Vagina (tissue), 2 donors: ENCODE results near the gene TMEM229A.

Experiments
- CTCF ChIP-seq, 3 experiments: fragments of 450-650 bp in 2 of 3; fragments of 200-600 bp in 1 of 3; sonication (generic) in 1 of 3; IDR thresholded peaks; one replicate each; pipeline ENCODE4 v1.5.1; 2017 to 2019; ENCODE audit warnings: antibody characterized with exemption in 3 of 3, mild to moderate bottlenecking in 2 of 3, moderate library complexity in 2 of 3
- POLR2A ChIP-seq, 2 donors: fragments of 450-650 bp; IDR thresholded peaks; one replicate each; pipeline ENCODE4 v1.6.1; 2017; ENCODE audit warnings: antibody characterized with exemption in 2 of 2, mild to moderate bottlenecking in 2 of 2, moderate library complexity in 2 of 2
- POLR2AphosphoS5 ChIP-seq, 2 donors: sonication (generic); formaldehyde crosslinking; IDR thresholded peaks; one replicate each; pipeline ENCODE4 v1.9.0; 2017; ENCODE audit warnings: antibody characterized with exemption in 2 of 2, mild to moderate bottlenecking in 2 of 2, low read depth in 1 of 2; ENCODE audit not compliant: insufficient read depth in 1 of 2

- TF ChIP-seq POLR2A (IDR thresholded peaks at IDR 0.05) (no peak), POLR2AphosphoS5 (IDR thresholded peaks at IDR 0.05; ENCODE audit: insufficient read depth in 1 of 2, low read depth in 1 of 2) (no peak), CTCF (IDR thresholded peaks at IDR 0.05) (no peak)
Measured at GRCh38 chr7:124041439-124041838, 8.6 kb upstream of the TMEM229A start.
